OCI-LY3 (cell line): ENCODE results near the gene SDE2.

Experiments used
- EZH2phosphoT487 ChIP-seq: fragments of 200-600 bp; shearing (Covaris generic); IDR thresholded peaks from 2 replicates; pipeline ENCODE4 v1.6.1; 2018; ENCODE audit warnings: antibody characterized with exemption, mixed run types, low read depth
- TF ChIP-seq, protein P1 (sequence below): fragments of 200-600, 300-600 bp; sonication (generic); IDR thresholded peaks from 2 replicates; pipeline ENCODE4 v1.5.1; 2014; ENCODE audit warnings: antibody characterized with exemption, low read length, low read depth

DNA sequence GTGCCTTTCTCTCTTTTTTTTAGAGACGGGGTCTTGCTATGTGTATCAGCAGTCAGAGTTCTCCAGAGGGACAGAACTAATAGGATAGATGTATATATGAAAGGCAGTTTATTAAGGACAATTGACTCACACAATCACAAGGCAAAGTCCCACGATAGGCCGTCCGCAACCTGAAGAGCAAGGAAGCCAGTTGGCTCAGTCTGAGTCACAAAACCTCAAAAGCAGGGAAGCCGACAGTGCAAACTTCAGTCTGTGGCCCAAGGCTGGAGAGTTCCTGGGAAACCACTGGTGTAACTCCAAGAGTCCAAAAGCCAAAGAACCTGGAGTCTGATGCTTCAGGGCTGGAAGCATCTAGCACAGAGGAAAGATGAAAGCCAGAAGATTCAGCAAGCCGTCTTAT lies 47.1 kb upstream of the SDE2 start:
- TF ChIP-seq, protein P1, sequence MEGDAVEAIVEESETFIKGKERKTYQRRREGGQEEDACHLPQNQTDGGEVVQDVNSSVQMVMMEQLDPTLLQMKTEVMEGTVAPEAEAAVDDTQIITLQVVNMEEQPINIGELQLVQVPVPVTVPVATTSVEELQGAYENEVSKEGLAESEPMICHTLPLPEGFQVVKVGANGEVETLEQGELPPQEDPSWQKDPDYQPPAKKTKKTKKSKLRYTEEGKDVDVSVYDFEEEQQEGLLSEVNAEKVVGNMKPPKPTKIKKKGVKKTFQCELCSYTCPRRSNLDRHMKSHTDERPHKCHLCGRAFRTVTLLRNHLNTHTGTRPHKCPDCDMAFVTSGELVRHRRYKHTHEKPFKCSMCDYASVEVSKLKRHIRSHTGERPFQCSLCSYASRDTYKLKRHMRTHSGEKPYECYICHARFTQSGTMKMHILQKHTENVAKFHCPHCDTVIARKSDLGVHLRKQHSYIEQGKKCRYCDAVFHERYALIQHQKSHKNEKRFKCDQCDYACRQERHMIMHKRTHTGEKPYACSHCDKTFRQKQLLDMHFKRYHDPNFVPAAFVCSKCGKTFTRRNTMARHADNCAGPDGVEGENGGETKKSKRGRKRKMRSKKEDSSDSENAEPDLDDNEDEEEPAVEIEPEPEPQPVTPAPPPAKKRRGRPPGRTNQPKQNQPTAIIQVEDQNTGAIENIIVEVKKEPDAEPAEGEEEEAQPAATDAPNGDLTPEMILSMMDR, result no peak
- TF ChIP-seq EZH2phosphoT487, result no peak
